ENCODE results near the gene GK. TPM values are rescaled to one million over a fixed set of nuclear protein-coding genes. Genes with fewer than 3 reads are reported as not detected.

Gene GK
- total and polyA plus RNA-seq, 2 donors (not counting 3 experiments of a cell fraction or from before 2014, with no cell fraction given): 2.7 to 7.6 TPM

DNA sequence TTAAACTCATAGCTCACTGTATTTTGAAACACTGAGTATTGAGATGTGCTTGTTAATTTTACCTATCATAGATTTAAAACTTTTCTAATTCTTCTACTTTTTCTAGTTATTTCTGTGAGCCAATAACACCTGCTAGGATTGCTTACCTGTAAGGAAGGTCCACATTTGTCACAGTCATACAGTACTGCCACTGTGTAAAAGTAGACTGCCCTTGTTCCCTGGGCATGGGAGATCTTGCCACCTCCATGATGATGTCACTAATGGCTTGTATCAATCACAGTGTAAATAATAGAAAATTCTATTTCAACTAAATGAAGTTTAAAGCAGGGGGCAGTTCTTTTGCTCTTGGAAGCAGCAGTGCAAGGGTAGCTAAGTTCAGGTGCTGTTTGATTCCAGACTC, 35.9 kb downstream of the GK start:
- BruUV-seq (replicated peaks): no TSS peak
- H3K27ac ChIP-seq (ENCODE audit: insufficient read depth, low read depth, low read length): no peak overlapping the region
- no peak overlapping the region for H3K4me3 ChIP-seq (replicated peaks in 1 of 3; ENCODE audit: insufficient read depth in 1 of 3, low read depth in 1 of 3, low read length in 3 of 3)
- no peaks in the 10 kb centered on the region for H4K20me1 ChIP-seq (replicated peaks; ENCODE audit: control insufficient read depth, extremely low read depth, insufficient read depth, low read length)
- no peaks in the 10 kb centered on the region for H3K9me3 ChIP-seq (replicated peaks; ENCODE audit: control insufficient read depth, insufficient read depth, low read length)
- ChIA-PET POLR2A (no interaction called here), CTCF (interaction anchor here (0.7 kb wide), 1 partner anchor 54 kb away, joined by 3 read pairs; no protein-coding TSS in a partner anchor)
- H3K27me3 ChIP-seq (ENCODE audit: control insufficient read depth in 2 of 2, insufficient read depth in 2 of 2, low read length in 2 of 2): no peaks in the 10 kb centered on the region
- DNase-seq (ENCODE audit: low read depth, low spot score) (no peak), FAIRE-seq (no peak)
- no peak overlapping the region for H3K9ac ChIP-seq (replicated peaks; ENCODE audit: extremely low read depth, insufficient read depth, low read length)
- no peak for TF ChIP-seq POLR2A (IDR thresholded peaks at IDR 0.05; ENCODE audit: low read depth, low read length)
- no peak for TF ChIP-seq POLR2AphosphoS5 (IDR thresholded peaks at IDR 0.05; ENCODE audit: insufficient read depth, low read depth, low read length)
- TF ChIP-seq FOS (IDR thresholded peaks at IDR 0.05; ENCODE audit: borderline replicate concordance, insufficient read depth, low read length): no peak
- TF ChIP-seq, protein P1, sequence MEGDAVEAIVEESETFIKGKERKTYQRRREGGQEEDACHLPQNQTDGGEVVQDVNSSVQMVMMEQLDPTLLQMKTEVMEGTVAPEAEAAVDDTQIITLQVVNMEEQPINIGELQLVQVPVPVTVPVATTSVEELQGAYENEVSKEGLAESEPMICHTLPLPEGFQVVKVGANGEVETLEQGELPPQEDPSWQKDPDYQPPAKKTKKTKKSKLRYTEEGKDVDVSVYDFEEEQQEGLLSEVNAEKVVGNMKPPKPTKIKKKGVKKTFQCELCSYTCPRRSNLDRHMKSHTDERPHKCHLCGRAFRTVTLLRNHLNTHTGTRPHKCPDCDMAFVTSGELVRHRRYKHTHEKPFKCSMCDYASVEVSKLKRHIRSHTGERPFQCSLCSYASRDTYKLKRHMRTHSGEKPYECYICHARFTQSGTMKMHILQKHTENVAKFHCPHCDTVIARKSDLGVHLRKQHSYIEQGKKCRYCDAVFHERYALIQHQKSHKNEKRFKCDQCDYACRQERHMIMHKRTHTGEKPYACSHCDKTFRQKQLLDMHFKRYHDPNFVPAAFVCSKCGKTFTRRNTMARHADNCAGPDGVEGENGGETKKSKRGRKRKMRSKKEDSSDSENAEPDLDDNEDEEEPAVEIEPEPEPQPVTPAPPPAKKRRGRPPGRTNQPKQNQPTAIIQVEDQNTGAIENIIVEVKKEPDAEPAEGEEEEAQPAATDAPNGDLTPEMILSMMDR (IDR thresholded peaks at IDR 0.05; ENCODE audit: extremely low read depth in 1 of 2, insufficient read depth in 1 of 2, low read depth in 1 of 2, low read length in 2 of 2): no peak
- TF ChIP-seq GATA2 (IDR thresholded peaks at IDR 0.05; ENCODE audit: insufficient read depth, insufficient read length, low read depth, low read length): no peak
- no peak for TF ChIP-seq MYC (IDR thresholded peaks at IDR 0.05; ENCODE audit: low read depth, low read length)
- no peak for TF ChIP-seq JUN (IDR thresholded peaks at IDR 0.05; ENCODE audit: borderline replicate concordance, insufficient read depth, insufficient read length, low read depth)
- TF ChIP-seq, protein P2, sequence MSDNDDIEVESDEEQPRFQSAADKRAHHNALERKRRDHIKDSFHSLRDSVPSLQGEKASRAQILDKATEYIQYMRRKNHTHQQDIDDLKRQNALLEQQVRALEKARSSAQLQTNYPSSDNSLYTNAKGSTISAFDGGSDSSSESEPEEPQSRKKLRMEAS (IDR thresholded peaks at IDR 0.05; ENCODE audit: insufficient read depth, insufficient read length): no peak
- no peak for TF ChIP-seq EZH2 (IDR thresholded peaks at IDR 0.05; ENCODE audit: borderline replicate concordance, low read depth, low read length, severe bottlenecking)
- intact Hi-C loops (cut with micrococcal nuclease): no loop called here
- no peaks in the 10 kb centered on the region for H3K9me1 ChIP-seq (replicated peaks; ENCODE audit: control insufficient read depth, extremely low read depth, insufficient read depth, low read length)
- H2AFZ ChIP-seq (ENCODE audit: low read depth, low read length): no peak overlapping the region
- H3K4me1 ChIP-seq (ENCODE audit: control insufficient read depth, extremely low read depth, insufficient read depth, low read length): peaks cover 7% of the 10 kb centered on the region
- no peak overlapping the region for H3K4me2 ChIP-seq (ENCODE audit: insufficient read depth, low read length)
- dilution Hi-C loops (cut with MboI; ENCODE audit: extremely low pct_ligation_motif_present, low sequenced_read_pairs): no loop called here
- H3K36me3 ChIP-seq (ENCODE audit: control insufficient read depth in 2 of 2, extremely low read depth in 1 of 2, insufficient read depth in 2 of 2, low read length in 2 of 2): no peaks in the 10 kb centered on the region
- H3K79me2 ChIP-seq (ENCODE audit: control insufficient read depth, insufficient read depth, low read length): no peaks in the 10 kb centered on the region
